GM08714 (cell line): ENCODE measurements around the gene NUP85.

Experiments
- H3K4me3 ChIP-seq: fragments of 200-500 bp; sonication (Bioruptor generic); 2 replicates; pipeline ENCODE4 v1.5.1; 2014; ENCODE audit warnings: mild to moderate bottlenecking, low read length, inconsistent platforms
- ZNF274 ChIP-seq: IDR thresholded peaks from 2 replicates; pipeline ENCODE4 v1.6.1; 2012; ENCODE audit warnings: mild to moderate bottlenecking, low read depth, low read length

The NUP85 gene

GRCh38 chr17:75182569-75183436 lies 22.7 kb upstream of the NUP85 start, which contains the start of gene SUMO2:
Gene SUMO2 (minus strand): TSS chr17:75182959. CDS start chr17:75182834, 125 bp downstream.
- TF ChIP-seq ZNF274, result no peak
- H3K4me3 ChIP-seq, result peak within 1 kb of the TSS; percentile 83

- no peak overlapping the region for H3K4me3 ChIP-seq
- no peak for TF ChIP-seq ZNF274
These were observed 21.2 kb upstream of the NUP85 start for GRCh38 chr17:75183999-75184884.

- no peak overlapping the region for H3K4me3 ChIP-seq
- TF ChIP-seq ZNF274, result no peak
These were observed 16.9 kb upstream of the NUP85 start for GRCh38 chr17:75188614-75189013.

GRCh38 chr17:75191584-75191983 lies 13.9 kb upstream of the NUP85 start:
- no peak for TF ChIP-seq ZNF274
- no peak overlapping the region for H3K4me3 ChIP-seq

GRCh38 chr17:75194879-75195278 lies 10.6 kb upstream of the NUP85 start:
- no peak overlapping the region for H3K4me3 ChIP-seq
- no peak for TF ChIP-seq ZNF274

- H3K4me3 ChIP-seq, result no peak overlapping the region
- no peak for TF ChIP-seq ZNF274
These were observed 5.4 kb upstream of the NUP85 start for GRCh38 chr17:75199886-75200618.

GRCh38 chr17:75205793-75206163 lies 299 bp downstream of the NUP85 start:
- H3K4me3 ChIP-seq, result peak overlapping the region; percentile 94
- TF ChIP-seq ZNF274, result no peak

- H3K4me3 ChIP-seq, result peak overlapping the region; percentile 94; the same call in 1 of the 2 replicates
These were observed 1.6 kb downstream of the NUP85 start for GRCh38 chr17:75207050-75207407.

GRCh38 chr17:75207760-75208159 lies 2.3 kb downstream of the NUP85 start:
- no peak overlapping the region for H3K4me3 ChIP-seq
- TF ChIP-seq ZNF274, result no peak

GRCh38 chr17:75208161-75208560 lies 2.7 kb downstream of the NUP85 start:
- TF ChIP-seq ZNF274, result no peak
- H3K4me3 ChIP-seq, result no peak overlapping the region

GRCh38 chr17:75209061-75209460 lies 3.6 kb downstream of the NUP85 start:
- no peak for TF ChIP-seq ZNF274
- H3K4me3 ChIP-seq, result no peak overlapping the region

GRCh38 chr17:75218131-75218530 lies 12.7 kb downstream of the NUP85 start:
- no peak overlapping the region for H3K4me3 ChIP-seq
- no peak for TF ChIP-seq ZNF274

- H3K4me3 ChIP-seq, result no peak overlapping the region
- no peak for TF ChIP-seq ZNF274
These were observed 14.3 kb downstream of the NUP85 start for GRCh38 chr17:75219815-75220214.

GRCh38 chr17:75225016-75225415 lies 19.5 kb downstream of the NUP85 start:
- no peak for TF ChIP-seq ZNF274
- H3K4me3 ChIP-seq, result no peak overlapping the region
